Stimulated activated naive B cell treated with anti-CD40 and anti-IgM and Interleukin-4, amounts not matched to agents 10 μg/mL and 1 μg/mL and 100 μg/mL, for 72 hours (primary cell): Measurements from ENCODE around the gene NFATC2.
A peak's percentile ranks its signal among the peaks of the same experiment; 100 is the strongest.

Source experiments
- ATAC-seq, 2 donors: fragments of 150-1000 bp; cut with Tn5 transposase; replicated peaks; 2 replicates each; pipeline ENCODE4 v1.10.0; 2021; ENCODE audit warnings: moderate library complexity in 1 of 2
- DNase-seq: peaks from one replicate; pipeline ENCODE4 v3.0.0; 2021
- H3K27ac Mint-ChIP-seq: one replicate; pipeline ENCODE4 v1.8.0; 2022; ENCODE audit warnings: mild to moderate bottlenecking, mixed read lengths
- H3K27me3 Mint-ChIP-seq, 2 donors: one replicate each; pipeline ENCODE4 v1.8.0; 2022; ENCODE audit warnings: mixed read lengths in 2 of 2
- H3K36me3 Mint-ChIP-seq, 2 donors: one replicate each; pipeline ENCODE4 v1.8.0; 2022; ENCODE audit warnings: mixed read lengths in 2 of 2, mild to moderate bottlenecking in 1 of 2
- H3K4me1 Mint-ChIP-seq, 2 donors: one replicate each; pipeline ENCODE4 v1.8.0; 2022; ENCODE audit warnings: mixed read lengths in 2 of 2, mild to moderate bottlenecking in 1 of 2
- H3K4me3 Mint-ChIP-seq, 2 donors: one replicate each; pipeline ENCODE4 v1.8.0; 2022; ENCODE audit warnings: mild to moderate bottlenecking in 2 of 2, mixed read lengths in 2 of 2, moderate library complexity in 1 of 2
- H3K9me3 Mint-ChIP-seq, 2 donors: one replicate each; pipeline ENCODE4 v1.8.0; 2022; ENCODE audit warnings: mixed read lengths in 2 of 2, mild to moderate bottlenecking in 1 of 2

The NFATC2 gene

GRCh38 chr20:51526754-51527153 lies 15.8 kb downstream of the NFATC2 start:
- Mint-ChIP-seq H3K9me3 (no peaks in the 10 kb centered on the region), H3K4me1 (peaks cover 64 to 78% of the 10 kb centered on the region in 2 donors), H3K36me3 (peaks cover 26 to 64% of the 10 kb centered on the region in 2 donors), H3K27me3 (no peaks in the 10 kb centered on the region), H3K4me3 (peak overlapping the region; percentile 9 to 17), H3K27ac (peak overlapping the region; percentile 93)
- DNase-seq: no peak
- no peak for ATAC-seq

- H3K4me3 Mint-ChIP-seq: peak overlapping the region; percentile 79 to 85
- DNase-seq (no peak), ATAC-seq (no peak)
- no peaks in the 10 kb centered on the region for H3K27me3 Mint-ChIP-seq
- peak overlapping the region; percentile 93 for H3K27ac Mint-ChIP-seq
- H3K4me1 Mint-ChIP-seq: peaks cover 58 to 71% of the 10 kb centered on the region in 2 donors
- H3K36me3 Mint-ChIP-seq: peaks cover 28 to 61% of the 10 kb centered on the region in 2 donors
- H3K9me3 Mint-ChIP-seq: no peaks in the 10 kb centered on the region
These were observed 16.4 kb downstream of the NFATC2 start for GRCh38 chr20:51526106-51526470.

- Mint-ChIP-seq H3K4me3 (peak overlapping the region; percentile 79 to 85), H3K9me3 (no peaks in the 10 kb centered on the region), H3K27me3 (no peaks in the 10 kb centered on the region), H3K4me1 (peaks cover 53 to 65% of the 10 kb centered on the region in 2 donors), H3K36me3 (peaks cover 24 to 60% of the 10 kb centered on the region in 2 donors), H3K27ac (peak overlapping the region; percentile 93)
- peak; percentile 57 to 70 for ATAC-seq
- no peak for DNase-seq
These were observed 17.0 kb downstream of the NFATC2 start for GRCh38 chr20:51525241-51526105.

GRCh38 chr20:51523276-51524013 lies 19.1 kb downstream of the NFATC2 start:
- no peak overlapping the region for H3K4me3 Mint-ChIP-seq
- H3K36me3 Mint-ChIP-seq: peaks cover 30 to 62% of the 10 kb centered on the region in 2 donors
- peak overlapping the region; percentile 65 for H3K27ac Mint-ChIP-seq

GRCh38 chr20:51522207-51522606 lies 20.3 kb downstream of the NFATC2 start:
- no peaks in the 10 kb centered on the region for H3K9me3 Mint-ChIP-seq
- H3K27ac Mint-ChIP-seq: peak overlapping the region; percentile 65
- peaks cover 30 to 43% of the 10 kb centered on the region in 2 donors for H3K4me1 Mint-ChIP-seq
- no peak overlapping the region for H3K4me3 Mint-ChIP-seq
- no peaks in the 10 kb centered on the region for H3K27me3 Mint-ChIP-seq
- no peak for DNase-seq
- H3K36me3 Mint-ChIP-seq: peaks cover 32 to 61% of the 10 kb centered on the region in 2 donors
- no peak for ATAC-seq

More at GRCh38 chr20:51523276-51524013, 19.1 kb downstream of the NFATC2 start:
- Mint-ChIP-seq H3K9me3 (no peaks in the 10 kb centered on the region), H3K4me1 (peaks cover 40 to 49% of the 10 kb centered on the region in 2 donors), H3K27me3 (no peaks in the 10 kb centered on the region)
- no peak for ATAC-seq
- DNase-seq: no peak

- Mint-ChIP-seq H3K9me3 (no peaks in the 10 kb centered on the region), H3K27me3 (no peaks in the 10 kb centered on the region), H3K27ac (no peak overlapping the region), H3K36me3 (peaks cover 44 to 69% of the 10 kb centered on the region in 2 donors), H3K4me3 (no peak overlapping the region), H3K4me1 (peaks cover 12 to 32% of the 10 kb centered on the region in 2 donors)
- DNase-seq (no peak), ATAC-seq (no peak)
These were observed 24.7 kb downstream of the NFATC2 start for GRCh38 chr20:51517839-51518238.

GRCh38 chr20:51516855-51517254 lies 25.7 kb downstream of the NFATC2 start:
- ATAC-seq (no peak), DNase-seq (no peak)
- H3K9me3 Mint-ChIP-seq: no peaks in the 10 kb centered on the region
- H3K27ac Mint-ChIP-seq: no peak overlapping the region
- no peak overlapping the region for H3K4me3 Mint-ChIP-seq
- H3K4me1 Mint-ChIP-seq: peaks cover 18 to 37% of the 10 kb centered on the region in 2 donors
- H3K36me3 Mint-ChIP-seq: peaks cover 45 to 68% of the 10 kb centered on the region in 2 donors
- no peaks in the 10 kb centered on the region for H3K27me3 Mint-ChIP-seq

- H3K36me3 Mint-ChIP-seq: peaks cover 49 to 64% of the 10 kb centered on the region in 2 donors
- DNase-seq (no peak), ATAC-seq (no peak)
- no peak overlapping the region for H3K4me3 Mint-ChIP-seq
- peaks cover 23 to 48% of the 10 kb centered on the region in 2 donors for H3K4me1 Mint-ChIP-seq
- H3K9me3 Mint-ChIP-seq: no peaks in the 10 kb centered on the region
- no peaks in the 10 kb centered on the region for H3K27me3 Mint-ChIP-seq
- H3K27ac Mint-ChIP-seq: no peak overlapping the region
These were observed 27.7 kb downstream of the NFATC2 start for GRCh38 chr20:51514836-51515235.

- H3K27me3 Mint-ChIP-seq: no peaks in the 10 kb centered on the region
- no peak overlapping the region for H3K27ac Mint-ChIP-seq
- H3K9me3 Mint-ChIP-seq: no peaks in the 10 kb centered on the region
- no peak overlapping the region for H3K4me3 Mint-ChIP-seq
- DNase-seq (no peak), ATAC-seq (no peak)
- H3K36me3 Mint-ChIP-seq: peaks cover 54 to 70% of the 10 kb centered on the region in 2 donors
- H3K4me1 Mint-ChIP-seq: peaks cover 25 to 52% of the 10 kb centered on the region in 2 donors
These were observed 28.3 kb downstream of the NFATC2 start for GRCh38 chr20:51514249-51514648.

- Mint-ChIP-seq H3K4me3 (no peak overlapping the region), H3K27me3 (no peaks in the 10 kb centered on the region), H3K36me3 (peaks cover 55 to 77% of the 10 kb centered on the region in 2 donors), H3K27ac (no peak overlapping the region), H3K9me3 (no peaks in the 10 kb centered on the region), H3K4me1 (peaks cover 30 to 58% of the 10 kb centered on the region in 2 donors)
- ATAC-seq: no peak
- DNase-seq: no peak
These were observed 29.0 kb downstream of the NFATC2 start for GRCh38 chr20:51513545-51513944.

GRCh38 chr20:51512645-51513044 lies 29.9 kb downstream of the NFATC2 start:
- Mint-ChIP-seq H3K27me3 (no peaks in the 10 kb centered on the region), H3K4me1 (peaks cover 33 to 60% of the 10 kb centered on the region in 2 donors), H3K36me3 (peaks cover 56 to 76% of the 10 kb centered on the region in 2 donors), H3K4me3 (no peak overlapping the region), H3K27ac (no peak overlapping the region), H3K9me3 (no peaks in the 10 kb centered on the region)
- no peak for DNase-seq
- ATAC-seq: no peak

GRCh38 chr20:51511861-51512619 lies 30.5 kb downstream of the NFATC2 start:
- ATAC-seq: no peak
- Mint-ChIP-seq H3K4me1 (peaks cover 38 to 66% of the 10 kb centered on the region in 2 donors), H3K9me3 (no peaks in the 10 kb centered on the region), H3K4me3 (no peak overlapping the region), H3K36me3 (peaks cover 58 to 75% of the 10 kb centered on the region in 2 donors), H3K27me3 (no peaks in the 10 kb centered on the region), H3K27ac (peak overlapping the region; percentile 32)
- DNase-seq: no peak

- Mint-ChIP-seq H3K9me3 (no peaks in the 10 kb centered on the region), H3K27me3 (no peaks in the 10 kb centered on the region), H3K27ac (no peak overlapping the region), H3K4me3 (no peak overlapping the region), H3K4me1 (peaks cover 39 to 69% of the 10 kb centered on the region in 2 donors), H3K36me3 (peaks cover 57 to 73% of the 10 kb centered on the region in 2 donors)
- DNase-seq: no peak
- no peak for ATAC-seq
These were observed 31.4 kb downstream of the NFATC2 start for GRCh38 chr20:51510936-51511605.
